Fibroblast of skin of scalp (primary cell): ENCODE measurements around the gene SLC22A23.
"Not testable (repeated sequence)": the region's sequence is repeated elsewhere in the genome, so short reads cannot be mapped to it uniquely, and the experiment has no call there.

ENCODE experiments used
- DNase-seq: peaks from one replicate; pipeline ENCODE4 v3.0.0-alpha.2; 2013

Gene SLC22A23

DNA sequence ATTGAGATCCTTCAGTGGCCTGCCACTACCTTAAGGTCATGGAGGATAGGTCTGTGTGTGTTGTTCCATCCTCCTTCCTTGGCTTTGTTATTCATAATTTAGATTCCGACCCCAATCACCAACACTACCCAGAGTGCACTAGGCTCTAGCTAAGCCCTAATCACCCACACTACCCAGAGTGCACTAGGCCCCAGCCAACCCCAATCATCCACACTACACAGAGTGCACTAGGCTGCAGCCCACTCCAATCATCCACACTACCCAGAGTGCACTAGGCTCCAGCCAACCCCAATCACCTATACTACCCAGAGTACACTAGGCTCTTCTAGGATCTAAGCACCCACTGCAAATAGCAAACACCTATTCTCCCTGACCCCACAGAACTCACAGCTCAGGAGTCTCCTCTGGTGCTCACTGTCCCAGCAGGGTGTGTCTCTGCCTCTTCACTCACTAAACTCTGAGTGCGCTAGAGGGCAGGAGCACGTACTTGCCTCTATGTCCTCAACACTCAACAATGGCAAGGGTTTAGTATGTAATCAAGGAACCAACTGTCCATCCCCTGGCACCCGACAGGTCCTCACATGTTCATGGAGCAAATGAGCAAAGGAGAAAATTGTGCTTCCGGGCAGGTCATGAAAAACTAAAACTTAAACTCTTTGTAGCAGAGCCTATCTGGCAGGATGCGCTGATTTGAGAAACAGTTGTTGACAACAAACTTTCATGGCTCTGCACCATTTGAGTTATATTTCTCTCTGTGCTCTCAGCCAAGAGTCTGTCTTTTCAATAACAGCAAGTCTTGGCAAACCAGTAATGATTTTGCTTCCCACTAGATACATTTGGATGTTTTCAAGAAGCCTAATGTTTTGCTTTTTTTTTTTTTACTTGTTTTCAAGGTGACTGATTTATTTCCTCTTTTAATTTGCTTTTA is 54.3 kb downstream of the SLC22A23 start:
- no peak for DNase-seq

DNA sequence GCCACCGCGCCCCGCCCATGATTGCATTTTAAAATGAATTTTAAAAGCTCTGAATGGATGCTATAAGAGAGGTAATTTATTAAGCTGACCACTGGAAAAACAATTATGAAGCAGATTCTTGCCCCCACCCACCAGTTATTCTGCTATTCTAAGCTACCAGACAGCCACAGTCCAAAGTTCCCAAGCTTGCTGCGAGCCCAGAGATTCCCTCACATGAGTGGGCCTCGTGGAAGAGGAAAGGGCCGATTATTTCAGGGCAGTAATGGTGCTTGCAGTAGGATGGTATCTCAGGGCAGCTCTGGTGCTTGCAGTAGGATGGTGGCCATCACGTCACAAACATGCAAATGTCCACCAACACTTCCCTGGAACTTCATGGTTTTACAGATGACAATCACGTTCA is 56.7 kb downstream of the SLC22A23 start:
- no peak for DNase-seq

DNA sequence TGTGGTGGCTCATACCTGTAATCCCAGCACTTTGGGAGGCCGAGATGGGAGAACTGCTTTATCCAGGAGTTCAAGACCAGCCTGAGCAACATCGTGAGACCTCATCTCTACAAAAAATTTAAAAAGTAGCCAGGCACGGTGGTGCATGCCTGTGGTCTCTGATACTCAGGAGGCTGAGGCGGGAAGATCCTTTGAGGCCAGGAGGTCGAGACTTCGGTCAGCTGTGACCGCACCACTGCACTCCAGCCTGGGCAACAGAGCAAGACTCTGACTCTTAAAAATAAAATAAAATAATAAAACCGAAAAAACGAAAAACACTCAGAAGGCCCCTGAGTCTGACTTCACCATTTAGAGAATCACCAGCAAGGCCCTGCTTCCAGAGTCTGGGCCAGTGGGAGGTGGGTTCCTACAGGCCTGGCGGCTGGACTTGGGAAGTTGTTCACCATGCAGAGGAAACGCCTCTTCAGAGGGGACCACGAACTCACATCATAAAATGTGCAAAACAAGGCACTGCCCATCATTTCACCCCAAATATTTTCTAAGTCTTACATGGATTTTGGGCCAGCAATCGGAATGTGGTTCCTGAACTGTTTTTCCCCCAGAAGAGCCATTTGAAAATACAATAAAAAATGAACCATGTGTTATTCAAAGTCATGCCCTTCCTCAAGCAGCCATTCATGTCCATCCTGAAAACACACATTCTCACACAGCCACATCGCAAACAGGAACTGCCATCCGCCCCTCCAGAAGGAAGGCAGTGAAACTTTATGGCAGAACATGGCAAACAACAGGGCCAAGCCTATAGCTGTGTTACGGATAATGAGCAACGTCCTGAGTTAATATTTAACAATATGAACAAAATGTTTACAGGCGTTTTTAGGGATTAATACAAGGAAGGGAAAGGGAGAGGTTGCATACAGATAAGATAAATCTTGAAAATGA is 57.8 kb downstream of the SLC22A23 start:
- DNase-seq, result no peak

DNA sequence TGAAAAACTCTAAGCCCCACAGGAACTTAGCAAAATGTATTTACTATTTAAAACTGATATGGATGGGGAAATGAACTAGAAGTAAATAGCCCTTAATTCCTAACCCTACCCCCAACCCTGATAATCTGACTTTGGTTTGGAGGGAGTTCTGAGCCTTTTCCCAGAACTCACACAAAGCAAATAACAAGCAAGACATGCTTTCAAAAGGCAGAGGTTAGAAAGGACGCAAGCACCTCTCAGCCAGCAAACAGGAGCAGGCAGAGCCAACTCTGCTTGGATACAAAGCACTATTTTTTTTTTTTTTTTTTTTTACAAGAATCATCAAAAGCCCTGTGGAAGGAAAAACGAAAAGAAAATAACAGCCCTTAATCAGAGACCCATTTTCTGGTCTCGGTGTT is 58.7 kb downstream of the SLC22A23 start:
- no peak for DNase-seq

DNA sequence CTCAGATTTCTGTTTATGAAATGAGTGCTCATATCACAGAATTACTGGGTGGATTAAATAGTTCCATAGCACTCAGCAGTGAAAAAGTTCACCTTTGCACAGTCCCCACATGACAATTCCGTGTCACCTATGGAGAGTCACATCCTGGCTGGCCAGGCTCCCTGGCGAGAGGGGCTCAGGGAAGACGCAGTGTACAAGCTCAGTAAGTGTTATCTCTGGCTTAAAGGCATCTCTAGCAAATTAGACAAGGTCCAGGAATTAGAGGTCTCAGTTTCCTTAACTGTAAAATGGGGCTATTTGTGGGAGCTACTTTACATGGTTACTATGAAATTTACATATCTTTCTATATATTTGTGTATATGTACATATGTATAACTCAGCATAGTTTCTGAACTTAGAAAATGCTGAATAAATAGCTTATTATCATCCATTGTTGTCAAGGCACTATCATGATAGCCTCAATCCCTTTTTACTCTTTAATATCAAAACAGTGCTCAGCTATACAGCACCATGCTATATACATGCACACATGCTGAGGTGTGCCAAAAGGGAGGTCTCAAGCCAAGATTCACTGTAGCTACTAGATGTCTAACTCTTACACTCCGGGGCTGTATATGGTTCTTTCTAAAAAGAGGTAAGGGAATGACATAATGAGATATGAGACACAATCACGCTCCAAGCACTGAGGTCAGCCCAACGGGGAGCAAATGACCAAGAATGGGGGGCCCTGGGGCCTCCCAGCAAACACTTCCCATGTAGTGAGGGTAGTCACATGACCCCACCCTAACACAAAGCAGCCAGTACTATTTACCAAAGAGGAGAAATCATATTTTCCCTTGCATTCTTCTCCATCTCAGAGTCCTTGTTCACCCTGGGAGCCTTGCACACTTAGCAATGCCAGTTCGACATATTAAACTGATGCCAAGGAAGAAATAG is 59.4 kb downstream of the SLC22A23 start:
- DNase-seq, result no peak

DNA sequence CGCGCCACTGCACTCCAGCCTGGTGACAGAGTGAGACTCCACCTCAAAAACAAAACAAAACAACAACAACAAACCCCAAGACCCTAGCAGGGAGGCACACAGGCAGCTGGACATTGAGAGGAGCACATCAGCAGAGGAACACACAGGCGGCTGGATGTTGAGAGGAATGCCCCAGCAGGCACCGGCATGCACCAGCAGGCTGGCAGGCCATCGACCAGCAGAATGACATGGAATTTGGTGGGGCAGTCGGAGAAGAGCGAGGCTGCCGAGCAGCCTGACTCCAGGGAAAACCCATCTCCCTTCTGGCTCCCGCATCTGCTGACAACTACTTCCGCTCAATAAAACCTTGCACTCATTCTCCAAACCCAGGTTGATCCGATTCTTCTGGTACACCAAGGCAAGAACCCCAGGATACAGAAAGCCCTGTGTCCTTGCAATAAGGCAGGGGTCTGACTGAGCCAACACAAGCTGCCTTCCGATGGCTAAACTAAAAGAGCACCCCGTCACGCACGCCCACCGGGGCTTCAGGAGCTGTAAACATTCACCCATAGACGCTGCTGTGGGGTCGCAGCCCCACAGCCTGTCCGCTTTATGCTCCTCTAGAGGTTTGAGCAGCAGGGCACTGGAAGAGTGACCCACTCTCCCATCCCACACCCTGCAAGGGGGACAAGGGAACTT is 60.2 kb downstream of the SLC22A23 start:
- DNase-seq, result no peak

DNA sequence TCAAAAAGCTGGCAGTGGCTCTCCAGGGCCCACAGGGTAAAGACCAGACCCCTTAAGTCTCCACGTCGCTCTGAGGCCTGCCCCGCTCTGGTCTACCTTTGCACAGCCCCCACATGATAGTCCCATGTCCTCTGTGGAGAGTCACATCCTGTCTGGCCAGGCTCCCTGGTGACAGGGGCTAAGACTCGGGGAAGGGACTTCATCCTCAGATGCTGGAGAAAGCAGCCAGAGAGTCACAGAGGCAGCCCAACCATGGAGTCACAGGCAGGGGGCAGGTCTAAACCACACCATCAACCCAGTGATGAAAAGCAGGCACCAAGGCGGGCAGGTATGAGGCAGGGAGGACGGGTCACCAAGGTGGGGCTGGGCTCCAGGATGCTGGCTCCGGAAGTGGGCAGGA is 62.2 kb downstream of the SLC22A23 start:
- no peak for DNase-seq

DNA sequence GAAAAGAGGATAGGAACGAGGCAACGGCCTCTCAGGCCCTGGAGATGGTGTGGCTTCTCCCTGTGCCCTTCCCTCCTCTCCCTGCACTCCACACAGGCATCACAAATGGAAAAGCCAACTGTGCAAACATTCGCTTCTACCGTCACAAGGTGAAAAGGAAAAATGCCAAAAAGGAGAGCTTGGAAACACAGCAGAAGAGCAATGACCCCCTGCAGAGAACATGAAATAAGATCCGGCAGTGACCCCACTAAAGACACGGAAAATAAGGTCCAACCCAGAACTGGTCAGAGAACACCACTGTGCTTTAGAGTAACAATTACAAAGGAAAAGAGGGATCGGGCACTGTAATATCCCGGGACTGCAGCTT is 63.0 kb downstream of the SLC22A23 start:
- DNase-seq, result no peak

DNA sequence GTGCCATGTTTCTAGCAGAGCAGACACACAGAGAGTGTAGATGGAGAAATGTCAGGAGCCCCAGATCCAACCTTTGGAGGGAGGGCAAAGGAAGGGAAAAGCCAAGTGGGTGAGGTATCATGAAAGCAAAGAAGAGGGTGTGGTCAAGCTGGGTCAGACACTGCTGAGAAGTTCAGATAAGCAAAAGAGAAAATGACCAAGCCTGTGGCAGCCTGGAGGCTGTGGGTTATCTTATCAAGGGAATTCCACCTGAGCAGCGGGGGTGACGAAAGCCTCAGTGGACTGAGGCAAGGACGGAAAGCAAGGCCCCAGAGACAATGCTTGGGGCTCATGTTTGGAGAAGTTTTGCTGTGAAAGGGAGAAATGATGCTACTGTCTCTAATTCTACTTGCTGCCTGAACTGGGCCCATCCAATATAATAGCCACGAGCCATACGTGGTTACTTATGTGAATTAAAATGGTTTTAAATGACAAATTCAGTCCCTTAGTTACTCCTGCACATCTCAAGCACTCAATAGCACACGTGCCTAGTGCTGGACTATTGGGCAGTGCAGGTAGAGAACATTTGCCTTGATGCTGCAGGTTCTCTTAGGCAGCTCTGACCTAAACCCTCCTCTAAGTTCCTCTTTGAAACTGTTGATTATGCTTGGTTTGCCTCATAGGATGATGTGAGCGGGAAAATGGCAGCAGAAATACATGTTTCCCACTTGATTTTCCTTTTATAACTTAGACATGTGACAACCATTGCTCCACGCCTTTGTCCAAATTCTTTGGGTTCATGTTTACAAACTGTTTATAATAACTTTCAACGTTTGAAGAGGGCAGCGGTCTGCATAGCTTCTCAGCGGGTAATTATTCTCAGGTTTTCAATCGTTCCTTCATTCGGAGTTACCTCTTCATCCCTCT is 63.7 kb downstream of the SLC22A23 start:
- DNase-seq, result no peak

DNA sequence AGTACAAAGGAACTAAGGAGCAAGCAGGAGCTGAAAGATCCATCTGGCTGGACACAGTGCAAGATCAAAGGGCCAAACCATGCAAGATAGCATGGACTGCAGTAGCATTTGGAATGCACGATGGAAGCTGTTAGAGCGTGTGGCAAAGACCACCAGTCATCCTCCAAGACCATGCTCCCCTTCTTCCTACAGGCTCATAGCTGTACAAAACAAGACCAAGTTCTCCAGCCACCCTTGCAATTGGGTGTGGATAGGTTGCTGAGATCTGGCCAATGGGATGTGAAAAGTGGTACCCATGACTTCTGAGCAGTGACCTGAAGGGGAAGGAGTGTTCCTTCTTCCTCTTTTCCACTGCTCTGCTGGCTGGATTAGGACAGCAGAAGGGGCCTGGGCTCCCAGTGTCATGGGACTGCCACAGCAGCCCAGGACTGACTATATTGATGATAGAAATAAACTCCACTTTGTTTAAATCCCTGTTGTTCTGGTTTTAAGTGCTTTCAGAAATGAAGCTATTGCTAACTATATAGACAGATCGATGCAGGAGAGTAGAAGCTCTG is 64.9 kb downstream of the SLC22A23 start:
- no peak for DNase-seq

DNA sequence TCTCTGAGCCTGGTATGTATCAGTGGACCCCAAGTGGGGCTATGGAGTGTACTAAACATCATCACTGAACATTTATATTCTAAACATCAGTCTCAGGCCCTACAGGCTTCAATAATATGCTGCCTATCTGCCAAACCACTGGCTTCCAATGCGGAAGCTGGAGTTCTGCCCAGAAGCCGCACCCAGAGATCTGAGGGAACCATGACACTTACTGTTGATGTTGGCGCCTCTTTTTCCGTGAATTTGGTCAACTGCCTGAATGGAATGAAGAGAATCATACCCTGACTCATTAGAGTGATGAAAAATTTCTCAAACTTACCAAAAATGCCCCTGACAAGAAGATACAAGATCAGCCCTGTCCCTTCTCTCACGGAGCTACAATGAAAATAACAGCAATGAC is 66.2 kb downstream of the SLC22A23 start:
- peak; percentile 100 for DNase-seq

DNA sequence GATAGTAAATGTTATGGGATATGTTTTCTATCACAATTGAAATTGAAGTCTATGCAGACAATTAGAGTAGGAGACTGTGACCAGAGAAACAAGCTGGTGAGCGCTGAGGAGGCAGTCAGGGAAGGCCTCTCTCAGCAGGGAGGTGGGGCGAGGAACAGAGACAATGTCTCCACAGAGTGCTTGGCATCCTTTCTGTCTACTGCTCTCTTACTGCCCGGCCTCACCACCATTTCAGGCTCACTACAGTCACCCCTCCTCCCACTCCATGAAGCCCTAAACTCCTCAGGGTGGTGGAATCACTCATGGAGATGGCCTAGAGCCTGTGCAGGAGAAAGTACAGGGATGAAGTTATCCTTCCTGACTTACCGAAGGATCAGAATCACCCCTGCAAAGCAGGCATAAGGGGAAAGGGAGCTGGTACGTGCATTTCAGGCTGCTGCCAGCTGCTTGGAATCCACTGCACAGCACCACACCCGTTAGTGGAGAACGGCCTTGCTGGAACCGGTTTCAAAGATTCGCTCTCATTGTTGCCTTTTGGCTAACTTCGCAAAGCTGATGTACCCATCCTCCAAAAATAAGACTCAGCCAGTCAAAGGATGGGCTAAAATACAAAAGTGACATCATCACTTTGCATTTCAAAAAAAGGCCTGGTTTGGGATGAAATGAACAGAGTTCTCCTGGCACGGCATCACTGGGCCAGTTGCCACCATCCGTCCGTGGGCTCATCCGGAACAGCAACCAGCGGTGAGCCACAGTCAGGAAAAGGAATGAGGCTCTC is 67.3 kb downstream of the SLC22A23 start:
- peak; percentile 86 for DNase-seq

DNA sequence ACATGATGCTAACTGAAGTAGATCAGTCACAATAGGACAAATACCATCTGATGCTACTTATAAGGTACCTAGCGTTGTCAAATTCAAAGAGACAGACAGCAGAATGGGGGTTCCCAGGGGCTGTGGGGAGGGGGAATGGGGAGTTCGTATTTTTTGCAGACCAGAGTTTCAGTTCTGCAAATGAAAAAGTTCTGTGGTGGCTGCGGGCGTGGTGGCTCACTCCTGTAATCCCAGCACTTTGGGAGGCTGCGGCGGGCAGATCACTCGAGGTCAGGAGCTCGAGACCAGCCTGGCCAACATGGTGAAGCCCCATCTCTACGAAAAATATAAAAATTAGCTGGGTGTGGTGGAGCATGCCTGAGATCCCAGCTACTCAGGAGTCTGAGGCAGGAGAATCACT is 68.1 kb downstream of the SLC22A23 start:
- DNase-seq, result no peak

DNA sequence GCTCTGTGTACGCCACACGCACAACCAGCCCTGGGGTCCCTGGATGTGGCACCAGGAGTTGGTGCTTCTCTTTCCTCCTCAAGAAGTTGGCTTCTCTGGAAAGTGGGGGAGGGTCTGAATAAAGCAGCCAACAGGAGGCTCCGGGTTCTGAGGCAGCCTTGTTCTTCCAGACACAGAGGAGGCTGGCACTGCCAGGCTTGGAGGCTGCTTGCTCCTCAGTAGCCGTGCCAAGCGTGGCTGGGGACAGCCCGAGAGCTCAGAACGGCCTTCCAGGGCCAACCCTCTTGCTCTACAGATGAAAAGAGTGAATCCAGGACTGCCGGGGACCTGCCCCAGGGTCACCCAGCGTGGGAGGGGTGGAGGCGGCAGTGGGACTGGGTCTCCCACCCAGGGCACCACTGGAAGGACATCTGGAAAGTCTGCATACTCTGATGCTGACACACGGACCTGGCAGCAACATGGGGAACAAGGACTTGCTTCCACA is 70.4 kb downstream of the SLC22A23 start:
- DNase-seq, result no peak

DNA sequence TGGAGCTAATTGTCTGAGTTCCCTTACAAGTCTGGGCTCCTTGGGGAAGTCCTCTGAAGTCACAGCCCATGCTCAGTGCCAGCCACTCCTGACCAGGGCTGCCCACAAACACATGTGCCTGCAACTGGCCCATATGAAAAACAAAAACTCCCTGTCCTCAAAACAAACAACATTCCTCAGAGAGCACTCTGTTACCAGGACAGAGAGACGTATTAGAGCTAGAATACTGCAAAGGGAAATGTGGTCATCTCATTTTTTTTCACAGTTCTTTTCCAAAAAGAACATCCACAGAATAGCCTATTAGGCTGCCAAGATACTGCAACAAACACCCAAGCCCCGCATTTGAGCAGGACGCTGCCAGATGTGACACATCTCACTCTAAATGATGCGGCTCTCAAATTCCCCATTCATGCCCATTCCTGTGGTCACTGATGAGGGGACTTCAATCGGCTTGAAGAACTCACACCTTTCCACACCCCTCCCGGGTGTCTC is 71.1 kb downstream of the SLC22A23 start:
- no peak for DNase-seq

DNA sequence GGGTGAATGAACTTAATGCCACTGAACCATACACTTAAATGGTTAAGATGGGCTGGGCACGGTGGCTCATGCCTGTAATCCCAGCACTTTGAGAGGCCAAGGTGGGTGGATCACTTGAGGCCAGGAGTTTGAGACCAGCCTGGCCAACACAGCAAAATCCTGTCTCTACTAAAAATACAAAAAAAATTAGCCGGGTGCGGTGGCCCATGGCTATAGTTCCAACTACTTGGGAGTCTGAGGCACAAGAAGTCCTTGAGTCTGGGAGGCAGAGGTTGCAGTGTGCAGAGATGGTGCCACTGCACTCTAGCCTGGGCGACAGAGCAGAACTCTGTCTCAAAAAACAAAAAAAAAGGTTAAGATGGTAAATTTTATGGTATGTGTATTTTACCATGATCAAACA is 71.7 kb downstream of the SLC22A23 start:
- not testable (repeated sequence) for DNase-seq

DNA sequence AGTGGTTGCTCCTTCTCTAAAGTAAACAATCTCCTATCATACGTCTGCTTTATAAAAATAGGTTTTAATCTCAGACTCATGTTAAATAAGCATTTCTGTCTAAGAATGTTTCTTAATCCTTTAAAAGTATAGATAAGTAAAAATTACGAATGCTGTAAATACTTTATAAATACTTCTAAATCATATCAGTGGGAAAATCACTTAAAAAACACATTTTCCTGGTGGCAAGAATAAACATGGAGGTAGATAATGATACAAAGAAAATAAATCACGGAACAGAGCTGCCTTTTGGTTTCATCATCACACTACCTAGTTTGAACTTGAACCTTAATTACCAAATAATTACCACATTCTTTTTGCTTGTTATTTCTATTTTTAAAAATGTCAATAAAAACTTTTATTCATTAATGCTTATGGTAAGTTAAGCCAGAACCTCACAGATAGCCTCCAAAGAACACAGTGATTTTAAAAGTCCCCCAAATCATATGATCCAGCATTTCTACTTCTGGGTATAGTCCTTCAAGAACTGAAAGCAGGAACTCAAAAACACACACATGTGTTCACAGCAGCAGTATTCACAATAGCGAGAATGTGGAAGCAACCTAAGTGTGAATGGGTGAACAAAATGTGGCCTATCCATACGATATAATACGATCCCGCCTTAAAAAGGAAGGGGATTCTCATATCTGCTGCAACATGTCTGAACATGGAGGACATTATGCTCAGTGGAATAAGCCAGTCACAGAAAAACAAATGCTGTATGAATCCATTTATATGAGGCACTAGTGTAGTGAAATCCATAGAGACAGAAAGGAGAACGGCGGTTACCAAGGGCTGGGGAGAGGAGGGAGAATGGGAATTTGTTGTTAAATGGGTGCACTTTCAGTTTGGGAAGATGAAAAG is 72.4 kb downstream of the SLC22A23 start:
- DNase-seq, result no peak

DNA sequence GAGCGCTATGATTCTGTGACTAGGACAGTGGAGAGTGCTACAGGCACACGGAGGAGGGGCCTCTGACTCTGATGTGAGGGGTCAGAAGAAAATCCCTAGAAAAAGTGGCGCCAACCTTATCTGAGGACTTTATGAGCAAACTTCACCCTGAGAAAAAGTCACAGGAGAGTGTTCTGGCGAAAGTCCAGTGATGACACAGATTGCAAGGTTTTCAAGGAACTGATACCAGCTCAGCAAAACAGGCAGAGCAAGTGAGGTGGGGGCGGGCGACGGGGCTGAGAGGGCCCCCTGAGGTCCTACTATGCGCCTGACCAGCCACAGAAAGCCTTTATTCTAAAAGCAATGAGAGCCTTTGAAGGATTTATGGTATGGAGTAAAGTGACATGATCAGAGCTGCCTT is 73.3 kb downstream of the SLC22A23 start:
- DNase-seq, result peak; percentile 48
